Brain microvascular endothelial cell (primary cell): Measurements from ENCODE around the gene RABAC1.

Source experiments
- DNase-seq: peaks from one replicate; pipeline ENCODE4 v3.0.0-alpha.2; 2020
- H3K27ac ChIP-seq: fragments of 250-450 bp; sonication (Bioruptor Pico); 2 replicates; pipeline ENCODE4 v1.5.1; 2020; ENCODE audit warnings: mild to moderate bottlenecking, moderate library complexity
- H3K27me3 ChIP-seq: fragments of 250-450 bp; sonication (Bioruptor Pico); replicated peaks from 2 replicates; pipeline ENCODE4 v1.5.1; 2020; ENCODE audit warnings: mild to moderate bottlenecking
- H3K36me3 ChIP-seq: fragments of 250-450 bp; sonication (Bioruptor Pico); replicated peaks from 2 replicates; pipeline ENCODE4 v1.5.1; 2020; ENCODE audit warnings: mild to moderate bottlenecking
- H3K4me3 ChIP-seq: 2 replicates; pipeline ENCODE4 v1.5.1; 2011; ENCODE audit warnings: low read depth, mild to moderate bottlenecking, control low read depth, low read length, moderate library complexity
- in situ Hi-C: cut with HindIII; loops from 2 replicates; pipeline ENCODE4 v1.10.0; 2017; ENCODE audit warnings: low sequenced_read_pairs, low pct_ligation_motif_present
- TF ChIP-seq, protein P1 (sequence below): IDR thresholded peaks from 2 replicates; pipeline ENCODE4 v1.5.1; 2011; ENCODE audit warnings: low read depth, mild to moderate bottlenecking, moderate library complexity, low read length, control low read depth, inconsistent platforms; ENCODE audit errors: missing control alignments

Gene RABAC1, protein sequence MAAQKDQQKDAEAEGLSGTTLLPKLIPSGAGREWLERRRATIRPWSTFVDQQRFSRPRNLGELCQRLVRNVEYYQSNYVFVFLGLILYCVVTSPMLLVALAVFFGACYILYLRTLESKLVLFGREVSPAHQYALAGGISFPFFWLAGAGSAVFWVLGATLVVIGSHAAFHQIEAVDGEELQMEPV

DNA sequence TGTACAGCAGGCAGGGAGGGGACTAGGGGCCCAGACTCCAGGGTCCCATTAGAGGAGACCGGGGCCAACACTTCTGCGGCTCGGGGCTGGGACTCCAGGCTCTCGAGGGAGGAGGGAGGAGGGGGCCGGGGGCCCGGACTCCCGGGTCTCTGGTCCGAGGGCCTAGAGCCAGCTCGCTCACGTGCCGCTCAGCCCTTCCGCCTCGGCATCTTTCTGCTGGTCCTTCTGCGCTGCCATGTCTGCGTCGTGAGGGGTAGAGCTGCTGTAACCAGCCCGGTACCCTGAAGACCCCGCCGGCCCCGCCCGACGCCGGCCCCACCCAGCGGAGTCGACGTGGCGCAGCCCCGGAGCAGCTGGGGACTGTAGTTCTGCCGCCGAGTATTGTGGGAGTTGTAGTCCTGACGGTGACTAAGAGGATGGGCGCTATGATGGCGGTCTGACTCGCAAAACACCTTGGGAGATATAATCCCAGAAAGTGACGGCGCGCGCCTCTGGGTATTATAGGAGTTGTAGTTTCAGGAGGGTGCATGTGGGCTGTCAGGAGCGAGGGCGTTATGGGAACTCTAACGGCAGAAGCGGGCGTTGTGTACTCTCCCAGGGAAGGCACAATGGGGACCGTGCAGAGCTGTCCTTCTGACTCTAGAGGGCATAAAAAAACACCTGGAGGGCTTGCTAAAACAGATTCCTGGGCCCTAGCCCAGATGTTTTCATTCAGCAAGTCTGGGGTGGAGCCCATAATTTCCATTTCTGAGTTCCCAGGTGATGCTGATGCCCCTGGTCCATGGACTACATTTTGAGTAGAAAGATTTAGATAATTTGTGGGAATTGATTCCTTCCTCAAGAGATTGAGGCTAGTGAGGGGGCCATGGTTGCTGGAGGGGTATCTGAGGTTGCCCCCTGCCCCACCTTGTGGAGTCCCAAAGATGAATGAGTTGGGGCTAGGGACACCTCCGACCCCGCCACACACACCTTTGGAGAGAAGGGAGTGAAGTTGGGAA, at the start of gene RABAC1:
Gene RABAC1 (minus strand): TSS at position 266 of the 998 bp plus-strand sequence. CDS start 29 bp downstream, at position 237.
- in situ Hi-C loops = no loop called here
- DNase-seq = peak; percentile 89
- peak within 1 kb of the TSS; percentile 89 for H3K27ac ChIP-seq
- no peaks in the 10 kb centered on the region for H3K27me3 ChIP-seq
- TF ChIP-seq, protein P1, sequence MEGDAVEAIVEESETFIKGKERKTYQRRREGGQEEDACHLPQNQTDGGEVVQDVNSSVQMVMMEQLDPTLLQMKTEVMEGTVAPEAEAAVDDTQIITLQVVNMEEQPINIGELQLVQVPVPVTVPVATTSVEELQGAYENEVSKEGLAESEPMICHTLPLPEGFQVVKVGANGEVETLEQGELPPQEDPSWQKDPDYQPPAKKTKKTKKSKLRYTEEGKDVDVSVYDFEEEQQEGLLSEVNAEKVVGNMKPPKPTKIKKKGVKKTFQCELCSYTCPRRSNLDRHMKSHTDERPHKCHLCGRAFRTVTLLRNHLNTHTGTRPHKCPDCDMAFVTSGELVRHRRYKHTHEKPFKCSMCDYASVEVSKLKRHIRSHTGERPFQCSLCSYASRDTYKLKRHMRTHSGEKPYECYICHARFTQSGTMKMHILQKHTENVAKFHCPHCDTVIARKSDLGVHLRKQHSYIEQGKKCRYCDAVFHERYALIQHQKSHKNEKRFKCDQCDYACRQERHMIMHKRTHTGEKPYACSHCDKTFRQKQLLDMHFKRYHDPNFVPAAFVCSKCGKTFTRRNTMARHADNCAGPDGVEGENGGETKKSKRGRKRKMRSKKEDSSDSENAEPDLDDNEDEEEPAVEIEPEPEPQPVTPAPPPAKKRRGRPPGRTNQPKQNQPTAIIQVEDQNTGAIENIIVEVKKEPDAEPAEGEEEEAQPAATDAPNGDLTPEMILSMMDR = peak; percentile 41
- H3K36me3 ChIP-seq = peaks cover 15% of the 10 kb centered on the region
- peak within 1 kb of the TSS; percentile 90 for H3K4me3 ChIP-seq

DNA sequence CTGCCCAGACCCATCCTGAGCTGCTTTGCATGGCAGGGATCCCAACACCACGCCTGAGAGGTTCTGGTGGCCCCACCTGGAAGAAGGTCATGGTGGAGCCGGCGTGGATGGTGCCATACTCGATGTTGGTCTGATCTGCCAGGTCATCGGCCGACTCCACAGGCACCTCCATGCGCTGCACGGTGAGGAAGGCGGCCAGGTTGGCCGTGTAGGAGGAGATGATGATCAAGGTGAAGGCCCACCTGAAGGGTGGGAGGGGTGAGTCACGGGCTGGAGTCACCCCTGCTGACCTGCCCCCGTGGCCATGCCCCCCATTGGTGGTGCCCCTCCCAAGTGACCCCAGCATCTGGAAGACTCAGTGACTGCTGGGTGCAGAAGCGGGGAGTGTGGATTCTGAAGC, 47.4 kb upstream of the RABAC1 start:
- Histone ChIP-seq H3K36me3 (no peaks in the 10 kb centered on the region), H3K27ac (no peak overlapping the region), H3K4me3 (no peak overlapping the region), H3K27me3 (peaks cover 10% of the 10 kb centered on the region)
- TF ChIP-seq, protein P1 = no peak
- DNase-seq = no peak
- in situ Hi-C loops = no loop called here

DNA sequence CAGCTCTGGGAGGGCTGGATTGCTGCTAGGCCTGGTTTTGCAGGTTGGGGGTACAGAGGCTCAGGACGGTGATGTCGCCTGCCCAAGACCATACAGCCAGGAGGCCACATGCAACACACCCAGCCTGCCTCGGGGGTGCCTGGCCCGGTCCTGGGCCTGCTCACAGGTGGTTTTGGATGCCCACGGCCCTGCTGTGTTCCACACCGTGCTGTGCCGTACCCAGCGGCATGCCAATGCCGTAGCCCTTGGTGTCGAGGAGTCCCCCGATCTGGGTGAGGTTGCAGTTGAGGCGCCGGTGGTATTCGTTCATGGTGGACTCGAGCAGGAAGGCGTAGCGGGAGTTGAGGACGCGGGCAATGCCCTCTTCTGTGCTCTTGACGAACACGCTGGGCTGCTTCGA, 46.4 kb upstream of the RABAC1 start:
- in situ Hi-C loops = no loop called here
- no peak overlapping the region for H3K4me3 ChIP-seq
- no peak for DNase-seq
- TF ChIP-seq, protein P1 = no peak
- H3K36me3 ChIP-seq = no peaks in the 10 kb centered on the region
- H3K27me3 ChIP-seq = peaks cover 19% of the 10 kb centered on the region
- H3K27ac ChIP-seq = no peak overlapping the region

DNA sequence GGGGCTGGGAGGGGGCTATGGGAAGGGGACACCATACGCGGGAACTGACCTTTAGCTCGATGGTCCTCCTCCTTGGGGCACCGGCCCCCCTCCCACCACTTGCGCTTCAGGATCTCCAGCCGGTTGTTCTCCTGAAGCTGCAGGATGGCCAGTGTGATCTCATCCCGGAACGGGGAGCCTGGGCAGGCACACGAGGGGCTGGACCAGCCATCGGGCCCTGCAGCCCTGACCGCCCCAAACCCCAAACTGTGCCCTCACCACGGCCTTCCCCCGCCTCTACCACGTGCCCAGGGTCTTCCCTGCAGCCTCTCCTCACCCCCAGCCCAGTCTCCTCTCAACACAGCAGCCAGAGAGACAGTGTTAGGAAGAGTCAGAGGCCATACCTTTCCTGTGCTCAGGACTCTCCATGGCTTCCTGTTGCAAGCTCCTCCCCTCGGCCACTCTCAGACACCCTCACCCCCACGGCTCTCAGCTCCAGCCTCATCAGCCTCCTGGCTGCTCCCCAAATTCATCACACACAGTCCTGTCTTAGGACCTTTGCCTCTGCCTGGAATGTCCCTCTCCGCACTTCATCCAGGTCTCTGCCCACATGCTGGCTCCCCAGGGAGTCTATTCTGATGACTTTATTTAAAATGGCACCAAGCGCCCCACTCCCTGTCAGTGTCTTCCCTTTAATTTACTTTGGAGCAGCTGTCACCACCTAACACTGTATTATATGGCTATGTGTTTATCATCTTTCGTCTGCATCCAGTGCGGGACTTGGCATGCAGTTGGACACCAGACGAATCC, 44.6 kb upstream of the RABAC1 start:
- TF ChIP-seq, protein P1 = no peak
- DNase-seq = no peak

DNA sequence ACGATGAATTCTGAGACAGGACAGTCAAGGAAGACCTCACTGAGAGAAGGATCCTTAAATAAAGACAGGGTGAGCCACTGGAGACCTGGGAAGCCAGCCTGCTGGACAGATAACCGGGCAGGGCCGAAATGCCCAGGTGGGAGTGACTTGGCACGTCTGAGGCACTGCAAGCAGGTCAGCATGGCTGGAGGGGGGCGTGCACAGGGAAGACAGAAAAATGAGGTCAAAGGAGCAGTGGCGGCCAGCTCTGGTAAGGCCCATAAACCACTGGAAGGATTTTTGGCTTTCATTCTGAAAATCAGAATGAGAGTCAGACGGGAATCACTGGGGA, 40.7 kb upstream of the RABAC1 start:
- Histone ChIP-seq H3K27me3 (peaks cover 50% of the 10 kb centered on the region), H3K36me3 (no peaks in the 10 kb centered on the region), H3K4me3 (no peak overlapping the region), H3K27ac (no peak overlapping the region)
- TF ChIP-seq, protein P1 = no peak
- DNase-seq = no peak
- in situ Hi-C loops = no loop called here

More for the DNA sequence above, 44.6 kb upstream of the RABAC1 start:
- no peaks in the 10 kb centered on the region for H3K36me3 ChIP-seq
- H3K27ac ChIP-seq = no peak overlapping the region
- H3K4me3 ChIP-seq = no peak overlapping the region
- peaks cover 35% of the 10 kb centered on the region for H3K27me3 ChIP-seq
- in situ Hi-C loops = no loop called here
